DOHH2 (cell line): ENCODE results near the gene ANAPC1.
"Not testable (repeated sequence)": the region's sequence is repeated elsewhere in the genome, so short reads cannot be mapped to it uniquely, and the experiment has no call there.

ENCODE experiments used
- EZH2phosphoT487 ChIP-seq: fragments of 200-600 bp; sonication (generic); IDR thresholded peaks from 2 replicates; pipeline ENCODE4 v1.6.1; 2017; ENCODE audit warnings: borderline replicate concordance, mild to moderate bottlenecking, antibody characterized with exemption, low read length, moderate library complexity, mixed read lengths
- TF ChIP-seq, protein P1 (sequence below): fragments of 200-600 bp; sonication (generic); IDR thresholded peaks from one replicate; pipeline ENCODE4 v1.5.1; 2014; ENCODE audit warnings: antibody characterized with exemption, mild to moderate bottlenecking, low read depth, low read length; ENCODE audit not compliant: poor library complexity, severe bottlenecking

DNA sequence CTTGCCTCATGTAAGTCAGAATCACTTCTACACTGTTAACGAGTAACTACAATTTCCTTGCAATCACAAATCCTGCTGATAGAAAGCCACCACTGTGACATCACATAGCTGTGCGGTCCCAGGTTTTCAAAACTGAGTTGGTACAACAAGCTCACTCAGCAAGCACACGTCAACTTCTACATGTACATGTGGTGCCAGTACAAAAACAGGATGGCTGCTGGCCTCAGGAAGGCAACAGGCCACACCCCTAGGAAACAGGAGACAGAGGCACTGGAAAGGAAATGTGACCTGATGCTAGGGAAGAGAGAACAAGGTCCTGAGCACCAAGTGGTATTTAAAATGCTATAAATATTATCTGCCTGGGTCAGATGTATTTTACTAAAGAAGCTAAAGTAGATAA, 107.7 kb downstream of the ANAPC1 start:
- TF ChIP-seq, protein P1, sequence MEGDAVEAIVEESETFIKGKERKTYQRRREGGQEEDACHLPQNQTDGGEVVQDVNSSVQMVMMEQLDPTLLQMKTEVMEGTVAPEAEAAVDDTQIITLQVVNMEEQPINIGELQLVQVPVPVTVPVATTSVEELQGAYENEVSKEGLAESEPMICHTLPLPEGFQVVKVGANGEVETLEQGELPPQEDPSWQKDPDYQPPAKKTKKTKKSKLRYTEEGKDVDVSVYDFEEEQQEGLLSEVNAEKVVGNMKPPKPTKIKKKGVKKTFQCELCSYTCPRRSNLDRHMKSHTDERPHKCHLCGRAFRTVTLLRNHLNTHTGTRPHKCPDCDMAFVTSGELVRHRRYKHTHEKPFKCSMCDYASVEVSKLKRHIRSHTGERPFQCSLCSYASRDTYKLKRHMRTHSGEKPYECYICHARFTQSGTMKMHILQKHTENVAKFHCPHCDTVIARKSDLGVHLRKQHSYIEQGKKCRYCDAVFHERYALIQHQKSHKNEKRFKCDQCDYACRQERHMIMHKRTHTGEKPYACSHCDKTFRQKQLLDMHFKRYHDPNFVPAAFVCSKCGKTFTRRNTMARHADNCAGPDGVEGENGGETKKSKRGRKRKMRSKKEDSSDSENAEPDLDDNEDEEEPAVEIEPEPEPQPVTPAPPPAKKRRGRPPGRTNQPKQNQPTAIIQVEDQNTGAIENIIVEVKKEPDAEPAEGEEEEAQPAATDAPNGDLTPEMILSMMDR, result not testable (repeated sequence)
- not testable (repeated sequence) for TF ChIP-seq EZH2phosphoT487
